Suprapubic skin (tissue), 4 donors: ENCODE results near the gene SRSF11. TPM values are rescaled to one million over a fixed set of nuclear protein-coding genes. Genes with fewer than 3 reads are reported as not detected.

ENCODE experiments used
- DNase-seq, 2 donors: peaks; one replicate each; pipeline ENCODE4 v3.0.0-alpha.2; 2019; ENCODE audit warnings: low spot score in 2 of 2
- H3K27ac ChIP-seq: fragments of 200-600 bp; sonication (generic); one replicate; pipeline ENCODE4 v1.5.1; 2019
- H3K27me3 ChIP-seq: fragments of 200-600 bp; sonication (generic); one replicate; pipeline ENCODE4 v1.5.1; 2019
- H3K36me3 ChIP-seq: fragments of 200-600 bp; sonication (generic); one replicate; pipeline ENCODE4 v1.5.1; 2019
- H3K4me1 ChIP-seq: fragments of 200-600 bp; sonication (generic); one replicate; pipeline ENCODE4 v1.5.1; 2019
- H3K4me3 ChIP-seq: fragments of 200-600 bp; sonication (generic); one replicate; pipeline ENCODE4 v1.5.1; 2019; ENCODE audit warnings: mild to moderate bottlenecking
- H3K9me3 ChIP-seq: fragments of 200-600 bp; sonication (generic); one replicate; pipeline ENCODE4 v1.5.1; 2019
- CTCF ChIP-seq, 2 donors: fragments of 200-600 bp in 1 of 2; fragments of 450-650 bp in 1 of 2; sonication (generic) in 1 of 2; IDR thresholded peaks; one replicate each; pipeline ENCODE4 v1.5.1; 2016 to 2019; ENCODE audit warnings: antibody characterized with exemption in 2 of 2, mild to moderate bottlenecking in 1 of 2, moderate library complexity in 1 of 2
- EP300 ChIP-seq: sonication (generic); formaldehyde crosslinking; IDR thresholded peaks from one replicate; pipeline ENCODE4 v1.6.1; 2017; ENCODE audit warnings: antibody characterized with exemption
- POLR2A ChIP-seq, 2 donors: fragments of 450-650 bp; IDR thresholded peaks; one replicate each; pipeline ENCODE4 v1.6.1; 2017; ENCODE audit warnings: antibody characterized with exemption in 2 of 2, mild to moderate bottlenecking in 2 of 2, moderate library complexity in 2 of 2
- POLR2AphosphoS5 ChIP-seq, 3 donors: sonication (generic); formaldehyde crosslinking; IDR thresholded peaks; one replicate each; pipeline ENCODE4 v1.6.1; 2017; ENCODE audit warnings: antibody characterized with exemption in 3 of 3
- WGBS: methylation state at CpG from one replicate; pipeline ENCODE4 v1.1.5; 2018; 5-methylcytosine and 5-hydroxymethylcytosine counted together
- total RNA-seq, 4 donors: library from RNA; depleted of rRNA; stranded (reverse); fragments of >200 nt; gene quantifications; one replicate each; pipeline ENCODE4 v1.1.0, GENCODE V29; 2016

The SRSF11 gene
- total RNA-seq, 4 donors from 2014 or later = 104 to 419 (median 110) TPM

- H3K4me1 ChIP-seq = no peaks in the 10 kb centered on the region
- TF ChIP-seq CTCF (IDR thresholded peaks at IDR 0.05) (no peak), POLR2A (IDR thresholded peaks at IDR 0.05) (no peak)
- no peak for DNase-seq
- H3K9me3 ChIP-seq = no peaks in the 10 kb centered on the region
- H3K4me3 ChIP-seq = no peak overlapping the region
- no peaks in the 10 kb centered on the region for H3K27me3 ChIP-seq
- WGBS = 68% methylated on average over 2 of the region's 2 CpGs
- H3K27ac ChIP-seq = no peak overlapping the region
- H3K36me3 ChIP-seq = peaks cover 17% of the 10 kb centered on the region
These were observed 63.2 kb downstream of the SRSF11 start for GRCh38 chr1:70284366-70284765.

- DNase-seq = no peak
- H3K4me3 ChIP-seq = no peak overlapping the region
- no peaks in the 10 kb centered on the region for H3K27me3 ChIP-seq
- peaks cover 30% of the 10 kb centered on the region for H3K36me3 ChIP-seq
- H3K4me1 ChIP-seq = no peaks in the 10 kb centered on the region
- TF ChIP-seq CTCF (IDR thresholded peaks at IDR 0.05) (no peak), EP300 (no peak), POLR2AphosphoS5 (IDR thresholded peaks at IDR 0.05) (no peak), POLR2A (IDR thresholded peaks at IDR 0.05) (no peak)
- no peaks in the 10 kb centered on the region for H3K9me3 ChIP-seq
- WGBS = 95% methylated on average over 5 of the region's 5 CpGs
- no peak overlapping the region for H3K27ac ChIP-seq
These were observed 65.3 kb downstream of the SRSF11 start for GRCh38 chr1:70286453-70286852.

- TF ChIP-seq CTCF (IDR thresholded peaks at IDR 0.05) (no peak), EP300 (no peak), POLR2AphosphoS5 (IDR thresholded peaks at IDR 0.05) (no peak), POLR2A (IDR thresholded peaks at IDR 0.05) (no peak)
- H3K36me3 ChIP-seq = peaks cover 36% of the 10 kb centered on the region
These were observed 67.0 kb downstream of the SRSF11 start for GRCh38 chr1:70288166-70288565.

GRCh38 chr1:70290218-70290617, 69.0 kb downstream of the SRSF11 start:
- no peak for DNase-seq
- peaks cover 57% of the 10 kb centered on the region for H3K36me3 ChIP-seq
- H3K4me3 ChIP-seq = no peak overlapping the region
- 95% methylated on average over 1 of the region's 1 CpG for WGBS
- no peaks in the 10 kb centered on the region for H3K9me3 ChIP-seq
- no peaks in the 10 kb centered on the region for H3K27me3 ChIP-seq
- no peaks in the 10 kb centered on the region for H3K4me1 ChIP-seq
- no peak for TF ChIP-seq POLR2AphosphoS5 (IDR thresholded peaks at IDR 0.05)
- no peak for TF ChIP-seq CTCF (IDR thresholded peaks at IDR 0.05)
- no peak for TF ChIP-seq POLR2A (IDR thresholded peaks at IDR 0.05)
- no peak for TF ChIP-seq EP300
- H3K27ac ChIP-seq = no peak overlapping the region

More at GRCh38 chr1:70288166-70288565, 67.0 kb downstream of the SRSF11 start:
- no peaks in the 10 kb centered on the region for H3K27me3 ChIP-seq
- no peaks in the 10 kb centered on the region for H3K4me1 ChIP-seq
- H3K27ac ChIP-seq = no peak overlapping the region
- no peak overlapping the region for H3K4me3 ChIP-seq
- DNase-seq = no peak
- no peaks in the 10 kb centered on the region for H3K9me3 ChIP-seq

- Histone ChIP-seq H3K27ac (no peak overlapping the region), H3K4me3 (no peak overlapping the region), H3K27me3 (no peaks in the 10 kb centered on the region), H3K4me1 (no peaks in the 10 kb centered on the region), H3K9me3 (no peaks in the 10 kb centered on the region), H3K36me3 (peaks cover 63% of the 10 kb centered on the region)
- no peak for TF ChIP-seq EP300
- no peak for TF ChIP-seq POLR2A (IDR thresholded peaks at IDR 0.05)
- no peak for TF ChIP-seq POLR2AphosphoS5 (IDR thresholded peaks at IDR 0.05)
- no peak for TF ChIP-seq CTCF (IDR thresholded peaks at IDR 0.05)
- DNase-seq = no peak
These were observed 72.1 kb downstream of the SRSF11 start for GRCh38 chr1:70293186-70293843.
